Measurements from ENCODE around the gene GPR146.

DNA sequence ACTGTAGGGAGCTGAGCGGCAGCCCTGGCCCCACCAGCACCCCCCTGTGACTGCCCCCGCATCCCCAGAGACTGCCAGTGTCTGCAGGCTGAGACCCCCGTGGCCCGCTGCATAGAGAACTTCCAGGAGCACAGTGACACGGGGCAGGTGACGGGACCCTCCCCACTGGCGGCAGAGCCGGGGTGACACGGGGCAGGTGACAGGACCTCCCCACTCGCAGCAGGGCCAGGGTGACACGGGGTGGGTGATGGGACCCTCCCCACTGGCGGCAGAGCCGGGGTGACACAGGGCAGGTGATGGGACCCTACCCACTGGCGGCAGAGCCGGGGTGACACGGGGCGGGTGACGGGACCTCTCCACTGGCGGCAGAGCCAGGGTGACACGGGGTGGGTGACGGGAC is 45.9 kb downstream of the GPR146 start:
- no peak for TF ChIP-seq EZH2 (IDR thresholded peaks at IDR 0.05; ENCODE audit: borderline replicate concordance)
- TF ChIP-seq, protein P1, sequence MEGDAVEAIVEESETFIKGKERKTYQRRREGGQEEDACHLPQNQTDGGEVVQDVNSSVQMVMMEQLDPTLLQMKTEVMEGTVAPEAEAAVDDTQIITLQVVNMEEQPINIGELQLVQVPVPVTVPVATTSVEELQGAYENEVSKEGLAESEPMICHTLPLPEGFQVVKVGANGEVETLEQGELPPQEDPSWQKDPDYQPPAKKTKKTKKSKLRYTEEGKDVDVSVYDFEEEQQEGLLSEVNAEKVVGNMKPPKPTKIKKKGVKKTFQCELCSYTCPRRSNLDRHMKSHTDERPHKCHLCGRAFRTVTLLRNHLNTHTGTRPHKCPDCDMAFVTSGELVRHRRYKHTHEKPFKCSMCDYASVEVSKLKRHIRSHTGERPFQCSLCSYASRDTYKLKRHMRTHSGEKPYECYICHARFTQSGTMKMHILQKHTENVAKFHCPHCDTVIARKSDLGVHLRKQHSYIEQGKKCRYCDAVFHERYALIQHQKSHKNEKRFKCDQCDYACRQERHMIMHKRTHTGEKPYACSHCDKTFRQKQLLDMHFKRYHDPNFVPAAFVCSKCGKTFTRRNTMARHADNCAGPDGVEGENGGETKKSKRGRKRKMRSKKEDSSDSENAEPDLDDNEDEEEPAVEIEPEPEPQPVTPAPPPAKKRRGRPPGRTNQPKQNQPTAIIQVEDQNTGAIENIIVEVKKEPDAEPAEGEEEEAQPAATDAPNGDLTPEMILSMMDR (IDR thresholded peaks at IDR 0.05; ENCODE audit: poor library complexity), result no peak
- no peak for TF ChIP-seq EZH2phosphoT487 (IDR thresholded peaks at IDR 0.05; ENCODE audit: low read depth, severe bottlenecking, unreplicated experiment)
